BLaER1 treated with 17β-estradiol and CSF1 and Interleukin-3, amounts not matched to agents 10 nM and 100 nM (cell line): Measurements from ENCODE around the gene HSPB6.

Experiments used
- H3K27ac ChIP-seq, 11 experiments: shearing (Covaris generic); formaldehyde crosslinking; 2 replicates each; pipeline ENCODE4 v1.8.1; 2022
- H3K27me3 ChIP-seq, 11 experiments: shearing (Covaris generic); formaldehyde crosslinking; 2 replicates each; pipeline ENCODE4 v1.8.1; 2022
- H3K36me3 ChIP-seq, 11 experiments: shearing (Covaris generic); formaldehyde crosslinking; 2 replicates each; pipeline ENCODE4 v1.8.1; 2022
- H3K4me1 ChIP-seq, 10 experiments: shearing (Covaris generic); formaldehyde crosslinking; 2 replicates each; pipeline ENCODE4 v1.8.1; 2022
- H3K4me2 ChIP-seq, 11 experiments: shearing (Covaris generic); formaldehyde crosslinking; 2 replicates each; pipeline ENCODE4 v1.8.1; 2022
- H3K4me3 ChIP-seq, 10 experiments: shearing (Covaris generic); formaldehyde crosslinking; 2 replicates each; pipeline ENCODE4 v1.8.1; 2022
- H3K9ac ChIP-seq, 11 experiments: shearing (Covaris generic); formaldehyde crosslinking; 2 replicates each; pipeline ENCODE4 v1.8.1; 2022
- H3K9me3 ChIP-seq, 11 experiments: shearing (Covaris generic); formaldehyde crosslinking; replicated peaks in 1 of 11; 2 replicates each; pipeline ENCODE4 v1.8.1; 2022
- H4K20me1 ChIP-seq, 11 experiments: shearing (Covaris generic); formaldehyde crosslinking; 2 replicates each; pipeline ENCODE4 v1.8.1; 2022
- Cebpa-rat ChIP-seq, 11 experiments: shearing (Covaris generic); IDR thresholded peaks; 2 replicates each; pipeline ENCODE4 v1.8.1; 2022

The HSPB6 gene

DNA sequence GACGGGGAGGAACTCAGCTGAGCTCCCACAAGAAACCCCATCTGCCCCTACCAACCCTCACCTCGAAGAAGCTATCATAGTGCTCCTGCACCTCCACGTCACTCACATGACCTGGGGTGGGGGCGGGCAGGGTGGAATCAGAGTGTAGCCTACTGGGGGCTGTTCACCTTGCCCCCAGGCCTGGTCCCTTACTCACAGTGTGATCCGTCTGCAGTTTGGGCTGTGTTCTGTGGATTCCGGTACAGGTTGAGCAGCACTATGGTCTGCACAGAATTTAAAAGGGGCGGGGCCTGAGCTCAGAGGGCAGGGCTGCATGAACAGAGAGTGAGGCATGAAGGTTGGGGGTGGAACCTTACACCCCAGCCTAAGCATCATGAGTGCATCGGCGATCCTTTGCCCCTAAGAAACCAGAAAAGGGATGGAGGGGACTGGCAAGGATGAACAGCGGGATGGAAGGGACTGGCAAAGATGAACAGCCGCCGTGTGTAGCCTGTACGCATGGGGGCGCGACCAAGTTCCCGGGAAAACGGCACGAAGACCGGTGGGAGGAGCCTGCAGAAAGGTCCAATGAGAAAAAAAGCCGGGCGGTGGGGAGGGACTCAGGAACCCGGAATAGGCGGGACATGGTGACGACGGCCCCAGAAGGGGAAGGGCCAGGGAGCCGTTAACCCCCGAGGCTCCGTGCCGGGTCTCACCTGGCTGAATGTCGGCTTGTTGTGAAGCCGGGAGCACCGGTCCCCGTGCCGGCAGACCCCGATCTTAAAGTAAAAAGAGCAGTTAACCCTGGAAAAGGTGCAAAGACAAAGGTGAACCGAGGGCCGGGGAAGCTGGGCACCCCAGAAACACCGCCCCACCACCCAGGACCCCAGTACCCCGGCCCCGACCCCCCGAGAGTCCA is 12.2 kb downstream of the HSPB6 start:
- H3K4me2 ChIP-seq: peak overlapping the region; percentile 90 to 100 (median 98)
- H3K9ac ChIP-seq: peak overlapping the region; percentile 85 to 97 (median 93)
- H3K4me1 ChIP-seq: peaks cover 60 to 78% (median 71%) of the 10 kb centered on the region in 10 experiments
- TF ChIP-seq Cebpa-rat (IDR thresholded peaks at IDR 0.05): no peak
- H3K9me3 ChIP-seq: peaks cover 0 to 6% (median 0%) of the 10 kb centered on the region in 11 experiments; a peak in 2 of 22 replicates
- peaks cover 0 to 7% (median 5%) of the 10 kb centered on the region in 11 experiments; a peak in 16 of 22 replicates for H4K20me1 ChIP-seq
- no peaks in the 10 kb centered on the region for H3K27me3 ChIP-seq
- peak overlapping the region; percentile 74 to 98 (median 88) for H3K4me3 ChIP-seq
- H3K36me3 ChIP-seq: peaks cover 0 to 15% (median 3%) of the 10 kb centered on the region in 11 experiments; a peak in 10 of 22 replicates
- H3K27ac ChIP-seq: peak overlapping the region; percentile 90 to 98 (median 95)

DNA sequence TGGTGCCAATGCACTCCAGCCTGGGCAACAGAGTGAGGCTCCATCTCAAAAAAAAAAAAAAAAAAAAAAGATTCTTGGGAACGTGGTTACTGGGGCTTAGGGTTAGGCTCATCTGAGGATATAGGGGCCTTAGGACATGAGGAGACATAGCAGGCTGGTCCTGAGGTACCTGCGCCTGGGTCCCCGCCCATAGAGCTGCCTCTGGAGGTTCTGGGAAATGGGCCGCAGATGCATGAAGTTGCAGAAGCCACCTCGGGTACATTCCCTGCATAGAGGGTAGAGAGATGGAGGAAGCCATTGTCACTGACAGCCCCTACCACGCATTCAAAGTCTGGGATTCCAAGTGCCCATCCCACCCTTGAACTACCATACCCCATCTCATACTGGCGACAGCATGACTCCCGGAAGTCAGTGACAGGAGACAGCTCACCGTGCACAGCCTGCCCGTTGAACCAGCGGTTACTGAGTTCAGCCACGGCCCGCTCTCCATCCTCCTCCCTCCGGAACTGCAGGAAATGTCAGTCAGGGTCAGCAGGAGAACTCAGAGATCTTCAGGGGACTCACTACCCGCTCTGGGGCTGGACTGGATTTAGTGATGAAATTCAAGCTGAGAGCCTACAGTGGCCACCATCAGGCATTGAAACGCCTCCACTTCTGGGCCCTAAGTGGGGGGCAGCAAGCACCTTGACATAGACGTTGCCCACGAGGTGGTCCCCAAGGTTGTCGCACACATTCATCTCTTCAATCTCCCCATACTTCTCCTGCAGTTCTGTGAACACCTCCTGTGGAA is 13.0 kb downstream of the HSPB6 start:
- H3K27ac ChIP-seq: peak overlapping the region in 9 of 11 experiments; percentile 2 to 97 (median 93); a peak in 11 of 22 replicates
- peak overlapping the region; percentile 74 to 98 (median 88); a peak in 18 of 20 replicates for H3K4me3 ChIP-seq
- peaks cover 1 to 24% (median 11%) of the 10 kb centered on the region in 11 experiments; a peak in 21 of 22 replicates for H3K36me3 ChIP-seq
- peaks cover 0 to 6% (median 0%) of the 10 kb centered on the region in 11 experiments; a peak in 2 of 22 replicates for H3K9me3 ChIP-seq
- TF ChIP-seq Cebpa-rat (IDR thresholded peaks at IDR 0.05): no peak
- H4K20me1 ChIP-seq: peaks cover 0 to 16% (median 14%) of the 10 kb centered on the region in 11 experiments; a peak in 19 of 22 replicates
- no peaks in the 10 kb centered on the region for H3K27me3 ChIP-seq
- peak overlapping the region; percentile 90 to 100 (median 98) for H3K4me2 ChIP-seq
- H3K9ac ChIP-seq: peak overlapping the region in 2 of 11 experiments; percentile 90 to 95; a peak in 2 of 22 replicates
- H3K4me1 ChIP-seq: peaks cover 60 to 78% (median 70%) of the 10 kb centered on the region in 10 experiments

GRCh38 chr19:35742121-35742724 is 14.6 kb downstream of the HSPB6 start, which contains the start of gene IGFLR1:
IGFLR1 (minus strand) TSS chr19:35742452; CDS start chr19:35741180, 1,272 bp downstream.
- TF ChIP-seq Cebpa-rat (IDR thresholded peaks at IDR 0.05): peak in 1 of 11 experiments; percentile 66; a peak in 1 of 22 replicates
- H4K20me1 ChIP-seq: peaks cover 15 to 32% (median 30%) of the 10 kb centered on the region in 11 experiments
- H3K4me3 ChIP-seq: peak within 1 kb of the TSS; percentile 36 to 76 (median 66)
- peak within 1 kb of the TSS; percentile 90 to 100 (median 98) for H3K4me2 ChIP-seq
- peaks cover 0 to 6% (median 0%) of the 10 kb centered on the region in 11 experiments; a peak in 2 of 22 replicates for H3K9me3 ChIP-seq
- H3K4me1 ChIP-seq: peaks cover 52 to 79% (median 67%) of the 10 kb centered on the region in 10 experiments
- H3K27me3 ChIP-seq: no peaks in the 10 kb centered on the region
- H3K27ac ChIP-seq: peak within 1 kb of the TSS; percentile 85 to 96 (median 92)
- peaks cover 18 to 40% (median 27%) of the 10 kb centered on the region in 11 experiments for H3K36me3 ChIP-seq
- H3K9ac ChIP-seq: peak within 1 kb of the TSS; percentile 73 to 85 (median 84)

GRCh38 chr19:35741203-35741515 is 15.7 kb downstream of the HSPB6 start:
- peak overlapping the region; percentile 85 to 96 (median 92); a peak in 21 of 22 replicates for H3K27ac ChIP-seq
- H4K20me1 ChIP-seq: peaks cover 24 to 42% (median 40%) of the 10 kb centered on the region in 11 experiments
- TF ChIP-seq Cebpa-rat (IDR thresholded peaks at IDR 0.05): no peak
- H3K9ac ChIP-seq: peak overlapping the region; percentile 73 to 85 (median 84)
- peak overlapping the region; percentile 62 to 76 (median 66) for H3K4me3 ChIP-seq
- H3K4me2 ChIP-seq: peak overlapping the region; percentile 90 to 100 (median 98)
- H3K36me3 ChIP-seq: peaks cover 28 to 51% (median 37%) of the 10 kb centered on the region in 11 experiments
- peaks cover 50 to 79% (median 67%) of the 10 kb centered on the region in 10 experiments for H3K4me1 ChIP-seq
- H3K9me3 ChIP-seq: peaks cover 0 to 6% (median 0%) of the 10 kb centered on the region in 11 experiments; a peak in 2 of 22 replicates
- no peaks in the 10 kb centered on the region for H3K27me3 ChIP-seq

DNA sequence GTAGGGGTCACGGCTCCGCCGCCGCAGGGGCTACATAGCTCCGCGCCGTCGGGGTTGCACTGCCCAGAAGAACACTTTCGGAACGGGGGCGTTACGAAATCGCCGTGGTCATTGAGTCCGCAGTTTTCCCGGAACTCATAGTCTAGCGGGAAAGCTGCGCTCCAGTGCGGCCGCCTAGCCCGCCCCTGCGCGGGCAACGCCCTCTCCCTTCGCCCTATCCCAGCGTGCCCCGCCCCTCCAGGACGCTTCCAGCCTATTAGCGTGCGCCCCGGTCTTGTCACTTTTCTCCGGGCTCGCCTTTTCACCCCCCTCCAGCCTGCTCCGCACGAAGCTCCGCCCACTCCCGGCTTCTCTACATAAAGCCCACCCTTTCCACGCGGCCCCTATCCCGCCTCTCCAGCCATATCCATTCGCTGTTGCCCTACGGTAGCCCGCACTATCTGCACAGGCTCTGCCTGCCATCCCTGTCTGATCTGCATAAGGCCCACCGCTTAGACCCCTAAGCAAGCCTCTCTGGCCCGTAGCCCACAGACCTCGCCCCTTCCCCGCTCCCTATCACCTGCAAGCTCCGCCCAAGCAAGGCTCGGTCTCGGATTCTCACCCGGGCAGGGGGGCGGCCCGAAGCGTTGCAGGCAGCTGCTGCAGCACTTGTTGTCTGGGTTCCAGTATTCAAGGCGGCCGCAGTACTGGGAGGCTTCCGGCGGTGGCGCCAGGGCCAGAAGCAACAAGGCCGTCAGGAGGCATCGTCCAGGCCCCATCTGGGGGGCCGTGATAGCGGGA is 16.2 kb downstream of the HSPB6 start:
- peak overlapping the region; percentile 62 to 76 (median 66) for H3K4me3 ChIP-seq
- peak in 9 of 11 experiments; percentile 13 to 79 (median 58); a peak in 10 of 22 replicates for TF ChIP-seq Cebpa-rat (IDR thresholded peaks at IDR 0.05)
- H3K27me3 ChIP-seq: no peaks in the 10 kb centered on the region
- H4K20me1 ChIP-seq: peaks cover 24 to 48% (median 46%) of the 10 kb centered on the region in 11 experiments
- H3K4me2 ChIP-seq: peak overlapping the region; percentile 90 to 100 (median 98)
- peaks cover 32 to 56% (median 42%) of the 10 kb centered on the region in 11 experiments for H3K36me3 ChIP-seq
- peak overlapping the region; percentile 35 to 96 (median 92); a peak in 21 of 22 replicates for H3K27ac ChIP-seq
- peak overlapping the region; percentile 73 to 85 (median 83) for H3K9ac ChIP-seq
- H3K9me3 ChIP-seq: peaks cover 0 to 6% (median 0%) of the 10 kb centered on the region in 11 experiments; a peak in 2 of 22 replicates
- peaks cover 50 to 79% (median 68%) of the 10 kb centered on the region in 10 experiments for H3K4me1 ChIP-seq

DNA sequence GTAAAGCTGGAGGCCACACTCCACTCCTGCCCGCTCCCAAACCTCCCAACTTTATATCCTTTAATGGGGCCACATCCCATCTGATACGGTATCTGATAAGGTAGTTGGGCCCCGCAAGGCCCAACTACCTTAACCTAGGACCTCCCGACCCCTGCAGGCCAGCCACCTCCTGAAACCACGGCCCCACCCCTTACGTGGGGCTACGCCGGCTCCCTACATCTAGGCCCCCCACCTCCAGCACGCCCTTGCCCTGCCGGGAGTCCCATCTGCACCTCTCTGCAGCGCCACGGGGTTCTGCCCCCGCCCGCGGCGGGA is 16.8 kb downstream of the HSPB6 start:
- Histone ChIP-seq H3K4me3 (peak overlapping the region; percentile 62 to 76 (median 66)), H3K27ac (peak overlapping the region; percentile 29 to 96 (median 83); a peak in 21 of 22 replicates), H3K4me2 (peak overlapping the region; percentile 90 to 100 (median 98)), H3K4me1 (peaks cover 50 to 83% (median 70%) of the 10 kb centered on the region in 10 experiments), H3K9me3 (peaks cover 0 to 6% (median 0%) of the 10 kb centered on the region in 11 experiments; a peak in 2 of 22 replicates), H4K20me1 (peaks cover 29 to 53% (median 51%) of the 10 kb centered on the region in 11 experiments), H3K27me3 (no peaks in the 10 kb centered on the region), H3K9ac (peak overlapping the region; percentile 73 to 85 (median 82)), H3K36me3 (peaks cover 37 to 62% (median 47%) of the 10 kb centered on the region in 11 experiments)
- no peak for TF ChIP-seq Cebpa-rat (IDR thresholded peaks at IDR 0.05)
